22Rv1 (cell line): ENCODE results near the gene CTNNBIP1.

Source experiments
- H3K27ac ChIP-seq: fragments of 450-650 bp; 2 replicates; pipeline ENCODE4 v1.5.1; 2017
- ZFX ChIP-seq: fragments of 450-650 bp; IDR thresholded peaks from 2 replicates; pipeline ENCODE4 v1.6.1; 2017; ENCODE audit warnings: antibody characterized with exemption, borderline replicate concordance
- TF ChIP-seq, protein P1 (sequence below): fragments of 450-650 bp; IDR thresholded peaks from 2 replicates; pipeline ENCODE4 v1.5.1; 2017; ENCODE audit warnings: mild to moderate bottlenecking

The CTNNBIP1 gene

DNA sequence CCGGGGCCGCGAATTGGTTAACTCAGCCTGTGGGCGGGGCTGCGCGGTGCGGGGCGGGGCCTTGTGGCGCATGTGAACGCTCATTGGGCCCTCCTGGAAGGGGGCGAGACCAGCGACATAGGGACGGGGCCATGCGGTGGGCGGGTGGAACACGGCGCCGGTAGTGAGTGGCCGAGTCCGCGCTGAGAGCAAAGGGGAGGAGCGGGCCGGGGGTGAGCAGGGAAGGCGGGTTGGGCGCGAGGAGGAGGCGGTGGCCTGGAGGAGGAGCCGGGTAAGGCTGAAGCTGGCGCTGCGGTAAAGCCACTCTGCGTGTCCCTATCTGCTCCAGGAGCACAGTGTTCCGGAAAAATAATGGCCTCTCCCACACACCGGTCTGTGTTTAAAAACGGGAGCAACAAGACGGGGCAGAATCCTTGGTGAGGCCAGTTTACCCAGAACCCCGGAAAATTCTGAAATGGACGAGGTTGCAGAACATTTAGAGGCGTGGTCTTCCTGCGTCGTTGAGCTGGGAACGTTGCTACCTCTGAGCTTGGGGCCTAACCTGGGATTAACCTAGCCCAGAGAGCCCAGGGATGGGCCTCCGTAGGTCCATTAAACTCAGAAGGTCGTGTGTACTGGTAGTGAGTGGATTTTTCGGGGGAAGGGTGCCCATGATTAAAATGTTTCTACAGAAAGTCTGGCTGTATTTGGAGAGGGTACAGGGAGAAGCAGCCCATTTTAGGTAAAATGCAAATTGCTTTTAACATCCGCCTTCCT lies 532 bp upstream of the CTNNBIP1 start:
- no peak for TF ChIP-seq ZFX
- TF ChIP-seq, protein P1, sequence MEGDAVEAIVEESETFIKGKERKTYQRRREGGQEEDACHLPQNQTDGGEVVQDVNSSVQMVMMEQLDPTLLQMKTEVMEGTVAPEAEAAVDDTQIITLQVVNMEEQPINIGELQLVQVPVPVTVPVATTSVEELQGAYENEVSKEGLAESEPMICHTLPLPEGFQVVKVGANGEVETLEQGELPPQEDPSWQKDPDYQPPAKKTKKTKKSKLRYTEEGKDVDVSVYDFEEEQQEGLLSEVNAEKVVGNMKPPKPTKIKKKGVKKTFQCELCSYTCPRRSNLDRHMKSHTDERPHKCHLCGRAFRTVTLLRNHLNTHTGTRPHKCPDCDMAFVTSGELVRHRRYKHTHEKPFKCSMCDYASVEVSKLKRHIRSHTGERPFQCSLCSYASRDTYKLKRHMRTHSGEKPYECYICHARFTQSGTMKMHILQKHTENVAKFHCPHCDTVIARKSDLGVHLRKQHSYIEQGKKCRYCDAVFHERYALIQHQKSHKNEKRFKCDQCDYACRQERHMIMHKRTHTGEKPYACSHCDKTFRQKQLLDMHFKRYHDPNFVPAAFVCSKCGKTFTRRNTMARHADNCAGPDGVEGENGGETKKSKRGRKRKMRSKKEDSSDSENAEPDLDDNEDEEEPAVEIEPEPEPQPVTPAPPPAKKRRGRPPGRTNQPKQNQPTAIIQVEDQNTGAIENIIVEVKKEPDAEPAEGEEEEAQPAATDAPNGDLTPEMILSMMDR = no peak
- peak overlapping the region; percentile 88 for H3K27ac ChIP-seq

DNA sequence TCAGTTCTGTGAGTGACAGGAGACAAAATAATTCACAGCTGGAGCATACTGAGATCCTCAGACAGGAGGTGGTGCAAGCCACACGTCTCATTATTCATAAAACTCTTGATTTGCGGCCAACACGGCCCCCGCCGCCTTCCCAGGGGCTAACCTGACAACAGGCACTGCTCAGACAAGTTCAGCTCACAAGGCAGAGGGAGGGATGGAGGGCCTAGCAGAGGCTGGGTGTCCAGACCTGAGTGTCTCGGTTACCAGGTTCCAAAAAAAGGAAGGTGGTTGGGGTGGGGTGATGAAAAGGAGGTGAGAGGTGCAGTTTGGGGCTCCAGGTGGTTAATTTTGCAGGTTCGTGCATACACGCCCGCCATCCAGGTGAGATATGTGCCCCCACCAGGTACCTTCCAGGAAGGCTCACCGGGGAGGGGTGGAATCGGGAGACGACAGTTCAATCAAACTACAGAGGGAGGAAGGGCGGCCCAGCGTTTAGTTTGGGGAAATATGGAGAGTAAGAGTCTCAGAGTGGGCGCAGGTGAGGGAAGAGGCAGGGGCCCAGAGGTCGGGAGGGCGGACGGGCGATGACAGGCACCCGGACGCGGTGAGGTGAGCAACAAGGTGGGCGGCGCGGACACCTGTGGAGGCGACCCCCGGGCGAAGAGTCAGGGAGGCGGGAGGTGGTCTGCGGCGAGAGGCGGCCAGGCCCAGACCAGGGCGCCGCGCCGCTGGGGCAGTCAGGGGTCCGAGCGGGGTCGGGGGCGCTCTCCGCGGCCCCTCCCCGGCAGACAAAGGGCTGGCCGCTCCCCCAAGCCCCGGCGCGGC lies 629 bp downstream of the CTNNBIP1 start:
- H3K27ac ChIP-seq = peak overlapping the region; percentile 88
- TF ChIP-seq ZFX = no peak
- TF ChIP-seq, protein P1 = no peak

- TF ChIP-seq ZFX = no peak
- TF ChIP-seq, protein P1 = no peak
- H3K27ac ChIP-seq = peak overlapping the region; percentile 88; the same call in 1 of the 2 replicates
These were observed 1.2 kb downstream of the CTNNBIP1 start for GRCh38 chr1:9908871-9909233.

- TF ChIP-seq ZFX = no peak
- TF ChIP-seq, protein P1 = no peak
- H3K27ac ChIP-seq = no peak overlapping the region
These were observed 2.6 kb downstream of the CTNNBIP1 start for GRCh38 chr1:9907441-9907840.

DNA sequence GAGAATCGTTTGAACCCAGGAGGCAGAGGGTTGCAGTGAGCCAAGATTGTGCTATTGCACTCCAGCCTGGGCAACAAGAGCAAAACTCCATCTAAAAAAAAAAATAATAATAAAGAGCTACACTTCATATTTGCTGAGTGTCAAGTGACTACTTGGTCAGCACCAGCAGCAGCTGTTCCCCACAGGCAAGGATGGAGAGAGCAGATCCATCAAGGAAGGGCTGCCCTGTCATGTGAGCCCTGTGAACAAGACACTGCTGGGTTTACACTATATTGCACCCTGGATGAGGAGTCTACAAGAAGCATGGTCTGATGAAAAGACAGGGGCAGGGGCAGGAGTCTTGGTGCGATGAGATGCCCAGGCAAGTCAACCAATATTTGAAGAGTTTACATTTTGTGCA lies 3.6 kb downstream of the CTNNBIP1 start:
- TF ChIP-seq, protein P1 = no peak
- no peak for TF ChIP-seq ZFX
- H3K27ac ChIP-seq = no peak overlapping the region

GRCh38 chr1:9905010-9905409 lies 5.1 kb downstream of the CTNNBIP1 start:
- no peak overlapping the region for H3K27ac ChIP-seq
- TF ChIP-seq, protein P1 = no peak
- TF ChIP-seq ZFX = no peak

DNA sequence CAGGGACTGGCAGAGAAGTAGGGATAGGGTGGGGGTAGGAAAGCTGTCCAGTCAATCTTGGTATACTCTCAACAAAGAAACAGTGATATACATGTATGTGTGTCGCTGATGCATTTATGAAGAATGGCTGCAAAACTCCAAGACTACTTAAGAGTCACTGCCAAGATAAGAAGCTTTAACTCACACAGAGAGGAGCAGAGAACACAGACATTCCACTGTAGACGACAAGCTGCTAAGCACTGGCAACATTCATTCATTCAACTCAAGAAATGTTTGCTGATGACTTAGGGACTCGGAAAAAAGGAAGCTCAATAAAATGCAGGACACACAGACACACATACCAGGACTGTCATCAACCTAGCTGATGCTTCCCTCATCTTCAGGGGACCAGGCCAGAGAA lies 5.5 kb downstream of the CTNNBIP1 start:
- no peak overlapping the region for H3K27ac ChIP-seq
- no peak for TF ChIP-seq ZFX
- TF ChIP-seq, protein P1 = no peak
